Measurements from ENCODE around the gene CTNNA2.

DNA sequence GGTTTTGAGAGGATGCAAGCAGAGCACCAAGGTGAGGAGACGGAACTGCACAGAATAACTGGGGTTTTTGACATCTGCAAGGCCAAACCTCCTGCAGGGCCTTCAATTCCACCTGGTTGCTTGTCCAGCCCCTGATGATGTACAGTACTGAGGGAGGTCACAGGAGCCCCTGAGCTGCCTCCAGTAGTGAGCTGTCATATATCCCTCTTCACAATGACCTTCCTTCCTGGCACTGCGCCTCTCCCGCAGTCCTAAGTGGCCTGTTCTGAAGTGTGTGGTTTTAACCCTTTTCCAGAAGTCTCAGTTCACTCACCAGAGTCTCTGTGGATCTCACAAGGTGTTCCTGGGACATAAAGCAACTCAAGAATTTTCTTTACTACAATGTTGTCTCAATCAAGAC, 746.4 kb downstream of the CTNNA2 start:
- TF ChIP-seq GATA3 (IDR thresholded peaks at IDR 0.05; ENCODE audit: low read depth, low read length), result no peak
- no peak for TF ChIP-seq GATA2 (IDR thresholded peaks at IDR 0.05; ENCODE audit: low read depth, low read length)

Measured in SH-SY5Y (cell line).